SHP77 (cell line): ENCODE data around the gene MRPL39.
"Not testable (repeated sequence)": the region's sequence is repeated elsewhere in the genome, so short reads cannot be mapped to it uniquely, and the experiment has no call there.

ENCODE experiments used
- DNase-seq, 2 experiments: peaks; one replicate each; lab custom pipeline; 2025; lab: John Stamatoyannopoulos, UW

MRPL39 gene

GRCh38 chr21:25607151-25608043 lies at the start of gene MRPL39:
Gene MRPL39 (minus strand): TSS chr21:25607481. CDS start chr21:25607475, 6 bp downstream.
- peak; percentile 64 to 88 for DNase-seq

GRCh38 chr21:25656412-25656811 lies 49.1 kb upstream of the MRPL39 start:
- no peak for DNase-seq

GRCh38 chr21:25649146-25649545 lies 41.9 kb upstream of the MRPL39 start:
- DNase-seq = no peak

- no peak for DNase-seq
Measured at GRCh38 chr21:25647647-25648046, 40.4 kb upstream of the MRPL39 start.

GRCh38 chr21:25646474-25646873 lies 39.2 kb upstream of the MRPL39 start:
- no peak for DNase-seq

- no peak for DNase-seq
Measured at GRCh38 chr21:25643486-25643885, 36.2 kb upstream of the MRPL39 start.

GRCh38 chr21:25640943-25641292 lies 33.6 kb upstream of the MRPL39 start:
- DNase-seq = no peak

GRCh38 chr21:25640202-25640942 lies 33.1 kb upstream of the MRPL39 start:
- DNase-seq = no peak

GRCh38 chr21:25639551-25640201 lies 32.4 kb upstream of the MRPL39 start:
- no peak for DNase-seq

GRCh38 chr21:25638660-25639550 lies 31.6 kb upstream of the MRPL39 start, which contains the start of gene JAM2:
Gene JAM2 (plus strand): TSS chr21:25639258. CDS start chr21:25639822, 564 bp downstream.
- DNase-seq = no peak

GRCh38 chr21:25637851-25638659 lies 30.8 kb upstream of the MRPL39 start:
- DNase-seq = no peak

GRCh38 chr21:25636727-25637126 lies 29.4 kb upstream of the MRPL39 start:
- DNase-seq = no peak

GRCh38 chr21:25635310-25635709 lies 28.0 kb upstream of the MRPL39 start:
- no peak for DNase-seq

GRCh38 chr21:25632296-25632695 lies 25.0 kb upstream of the MRPL39 start:
- no peak for DNase-seq

GRCh38 chr21:25626757-25627156 lies 19.5 kb upstream of the MRPL39 start:
- DNase-seq = peak in 1 of 2 experiments; percentile 4

- not testable (repeated sequence) for DNase-seq
Measured at GRCh38 chr21:25625776-25626555, 18.7 kb upstream of the MRPL39 start.

GRCh38 chr21:25625036-25625435 lies 17.8 kb upstream of the MRPL39 start:
- DNase-seq = no peak

- no peak for DNase-seq
Measured at GRCh38 chr21:25624511-25624910, 17.2 kb upstream of the MRPL39 start.

GRCh38 chr21:25619198-25619597 lies 11.9 kb upstream of the MRPL39 start:
- DNase-seq = no peak

- DNase-seq = no peak
Measured at GRCh38 chr21:25615880-25616279, 8.6 kb upstream of the MRPL39 start.
